Measurements from ENCODE around the gene GABRQ. TPM values are rescaled to one million over a fixed set of nuclear protein-coding genes. Genes with fewer than 3 reads are reported as not detected.
"Not testable (repeated sequence)": the region's sequence is repeated elsewhere in the genome, so short reads cannot be mapped to it uniquely, and the experiment has no call there.

The GABRQ gene
- total and polyA plus RNA-seq, 2 donors (not counting 1 experiment from before 2014, with no cell fraction given), result not detected

DNA sequence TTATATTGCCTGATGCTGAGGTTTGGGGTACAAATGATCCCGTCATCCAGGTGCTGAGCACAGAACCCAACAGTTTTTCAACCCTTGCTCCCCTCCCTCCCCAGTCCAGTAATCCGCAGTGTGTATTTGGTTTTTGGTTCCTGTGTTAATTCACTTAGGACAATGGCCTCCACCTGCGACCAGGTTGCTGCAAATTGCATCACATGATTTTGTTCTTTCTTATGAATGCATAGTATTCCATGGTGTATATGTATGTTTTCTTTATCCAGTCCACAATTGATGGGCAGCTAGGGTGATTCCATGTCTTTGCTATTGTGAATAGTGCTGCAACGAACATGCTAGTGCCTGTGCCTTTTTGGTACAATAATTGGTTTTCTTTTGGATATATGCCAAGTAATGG lies 25.4 kb downstream of the GABRQ start:
- H3K9ac ChIP-seq (ENCODE audit: insufficient read depth, low read length), result no peak overlapping the region
- DNase-seq (ENCODE audit: low read depth in 2 of 2), result no peak
- no peaks in the 10 kb centered on the region for H3K36me3 ChIP-seq (ENCODE audit: control insufficient read depth, insufficient read depth, low read length)
- no peaks in the 10 kb centered on the region for H4K20me1 ChIP-seq (ENCODE audit: control insufficient read depth, extremely low read depth, insufficient read depth, low read length)
- no peaks in the 10 kb centered on the region for H3K4me1 ChIP-seq (ENCODE audit: control insufficient read depth, extremely low read depth, insufficient read depth, low read length)
- H3K9me3 ChIP-seq (ENCODE audit: control insufficient read depth, insufficient read depth, low read depth, low read length), result no peaks in the 10 kb centered on the region
- no peak overlapping the region for H3K27ac ChIP-seq (ENCODE audit: insufficient read depth, low read length)
- H3K79me2 ChIP-seq (ENCODE audit: control insufficient read depth, insufficient read depth, low read length), result no peaks in the 10 kb centered on the region
- no peak overlapping the region for H2AFZ ChIP-seq (ENCODE audit: low read length)
- H3K27me3 ChIP-seq (ENCODE audit: control insufficient read depth, insufficient read depth, low read length), result no peaks in the 10 kb centered on the region
- no peak overlapping the region for H3K4me3 ChIP-seq (replicated peaks in 1 of 4; ENCODE audit: control extremely low read depth in 1 of 4, insufficient read depth in 1 of 4, low read depth in 3 of 4, low read length in 4 of 4)
- H3K4me2 ChIP-seq (ENCODE audit: extremely low read depth, insufficient read depth, low read length), result no peak overlapping the region
- TF ChIP-seq, protein P1, sequence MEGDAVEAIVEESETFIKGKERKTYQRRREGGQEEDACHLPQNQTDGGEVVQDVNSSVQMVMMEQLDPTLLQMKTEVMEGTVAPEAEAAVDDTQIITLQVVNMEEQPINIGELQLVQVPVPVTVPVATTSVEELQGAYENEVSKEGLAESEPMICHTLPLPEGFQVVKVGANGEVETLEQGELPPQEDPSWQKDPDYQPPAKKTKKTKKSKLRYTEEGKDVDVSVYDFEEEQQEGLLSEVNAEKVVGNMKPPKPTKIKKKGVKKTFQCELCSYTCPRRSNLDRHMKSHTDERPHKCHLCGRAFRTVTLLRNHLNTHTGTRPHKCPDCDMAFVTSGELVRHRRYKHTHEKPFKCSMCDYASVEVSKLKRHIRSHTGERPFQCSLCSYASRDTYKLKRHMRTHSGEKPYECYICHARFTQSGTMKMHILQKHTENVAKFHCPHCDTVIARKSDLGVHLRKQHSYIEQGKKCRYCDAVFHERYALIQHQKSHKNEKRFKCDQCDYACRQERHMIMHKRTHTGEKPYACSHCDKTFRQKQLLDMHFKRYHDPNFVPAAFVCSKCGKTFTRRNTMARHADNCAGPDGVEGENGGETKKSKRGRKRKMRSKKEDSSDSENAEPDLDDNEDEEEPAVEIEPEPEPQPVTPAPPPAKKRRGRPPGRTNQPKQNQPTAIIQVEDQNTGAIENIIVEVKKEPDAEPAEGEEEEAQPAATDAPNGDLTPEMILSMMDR (conservative IDR thresholded peaks at IDR 0.05 in 1 of 2, IDR thresholded peaks at IDR 0.05 in 1 of 2; ENCODE audit: low read depth in 1 of 2, low read length in 2 of 2), result no peak
- TF ChIP-seq EZH2 (IDR thresholded peaks at IDR 0.05; ENCODE audit: low read length, missing control alignments), result no peak

- Histone ChIP-seq H4K20me1 (ENCODE audit: control insufficient read depth, extremely low read depth, insufficient read depth, low read length) (no peaks in the 10 kb centered on the region), H3K36me3 (ENCODE audit: control insufficient read depth, insufficient read depth, low read length) (no peaks in the 10 kb centered on the region), H3K4me1 (ENCODE audit: control insufficient read depth, extremely low read depth, insufficient read depth, low read length) (no peaks in the 10 kb centered on the region), H2AFZ (ENCODE audit: low read length) (no peak overlapping the region), H3K79me2 (ENCODE audit: control insufficient read depth, insufficient read depth, low read length) (no peaks in the 10 kb centered on the region), H3K9me3 (ENCODE audit: control insufficient read depth, insufficient read depth, low read depth, low read length) (no peaks in the 10 kb centered on the region), H3K4me3 (replicated peaks in 1 of 4; ENCODE audit: control extremely low read depth in 1 of 4, insufficient read depth in 1 of 4, low read depth in 3 of 4, low read length in 4 of 4) (no peak overlapping the region), H3K4me2 (ENCODE audit: extremely low read depth, insufficient read depth, low read length) (no peak overlapping the region), H3K9ac (ENCODE audit: insufficient read depth, low read length) (no peak overlapping the region), H3K27ac (ENCODE audit: insufficient read depth, low read length) (no peak overlapping the region), H3K27me3 (ENCODE audit: control insufficient read depth, insufficient read depth, low read length) (no peaks in the 10 kb centered on the region)
- no peak for TF ChIP-seq EZH2 (IDR thresholded peaks at IDR 0.05; ENCODE audit: low read length, missing control alignments)
- TF ChIP-seq, protein P1 (conservative IDR thresholded peaks at IDR 0.05 in 1 of 2, IDR thresholded peaks at IDR 0.05 in 1 of 2; ENCODE audit: low read depth in 1 of 2, low read length in 2 of 2), result no peak
- DNase-seq (ENCODE audit: low read depth in 2 of 2), result no peak
Observed at GRCh38 chrX:152674135-152674534, 36.4 kb downstream of the GABRQ start.

- not testable (repeated sequence) for H3K4me2 ChIP-seq (ENCODE audit: extremely low read depth, insufficient read depth, low read length); H2AFZ ChIP-seq (ENCODE audit: low read length)
Observed at GRCh38 chrX:152674652-152675051, 37.0 kb downstream of the GABRQ start.

GRCh38 chrX:152681012-152681411 lies 43.3 kb downstream of the GABRQ start:
- H3K27me3 ChIP-seq (ENCODE audit: control insufficient read depth, insufficient read depth, low read length); H3K36me3 ChIP-seq (ENCODE audit: control insufficient read depth, insufficient read depth, low read length); H3K27ac ChIP-seq (ENCODE audit: insufficient read depth, low read length): not testable (repeated sequence)

More at GRCh38 chrX:152674652-152675051, 37.0 kb downstream of the GABRQ start:
- not testable (repeated sequence) for H3K9me3 ChIP-seq (ENCODE audit: control insufficient read depth, insufficient read depth, low read depth, low read length); H3K36me3 ChIP-seq (ENCODE audit: control insufficient read depth, insufficient read depth, low read length); H3K27ac ChIP-seq (ENCODE audit: insufficient read depth, low read length); H3K27me3 ChIP-seq (ENCODE audit: control insufficient read depth, insufficient read depth, low read length); H4K20me1 ChIP-seq (ENCODE audit: control insufficient read depth, extremely low read depth, insufficient read depth, low read length); DNase-seq (ENCODE audit: low read depth in 2 of 2); H3K9ac ChIP-seq (ENCODE audit: insufficient read depth, low read length); H3K4me3 ChIP-seq (replicated peaks in 1 of 4; ENCODE audit: control extremely low read depth in 1 of 4, insufficient read depth in 1 of 4, low read depth in 3 of 4, low read length in 4 of 4); H3K79me2 ChIP-seq (ENCODE audit: control insufficient read depth, insufficient read depth, low read length); H3K4me1 ChIP-seq (ENCODE audit: control insufficient read depth, extremely low read depth, insufficient read depth, low read length)

GRCh38 chrX:152697952-152698931 lies 60.5 kb downstream of the GABRQ start, which contains the start of gene MAGEA3:
Gene MAGEA3, plus strand, starts transcription at chrX:152698794. Its CDS starts 2,039 bp downstream, at chrX:152700833.
- H3K4me1 ChIP-seq (ENCODE audit: control insufficient read depth, extremely low read depth, insufficient read depth, low read length); H4K20me1 ChIP-seq (ENCODE audit: control insufficient read depth, extremely low read depth, insufficient read depth, low read length); DNase-seq (ENCODE audit: low read depth in 2 of 2); H3K4me2 ChIP-seq (ENCODE audit: extremely low read depth, insufficient read depth, low read length); H2AFZ ChIP-seq (ENCODE audit: low read length); H3K4me3 ChIP-seq (replicated peaks in 1 of 4; ENCODE audit: control extremely low read depth in 1 of 4, insufficient read depth in 1 of 4, low read depth in 3 of 4, low read length in 4 of 4); H3K27me3 ChIP-seq (ENCODE audit: control insufficient read depth, insufficient read depth, low read length); H3K79me2 ChIP-seq (ENCODE audit: control insufficient read depth, insufficient read depth, low read length); H3K36me3 ChIP-seq (ENCODE audit: control insufficient read depth, insufficient read depth, low read length); H3K27ac ChIP-seq (ENCODE audit: insufficient read depth, low read length); H3K9ac ChIP-seq (ENCODE audit: insufficient read depth, low read length); H3K9me3 ChIP-seq (ENCODE audit: control insufficient read depth, insufficient read depth, low read depth, low read length): not testable (repeated sequence)

More at GRCh38 chrX:152681012-152681411, 43.3 kb downstream of the GABRQ start:
- not testable (repeated sequence) for H4K20me1 ChIP-seq (ENCODE audit: control insufficient read depth, extremely low read depth, insufficient read depth, low read length); H3K9me3 ChIP-seq (ENCODE audit: control insufficient read depth, insufficient read depth, low read depth, low read length); H3K4me3 ChIP-seq (replicated peaks in 1 of 4; ENCODE audit: control extremely low read depth in 1 of 4, insufficient read depth in 1 of 4, low read depth in 3 of 4, low read length in 4 of 4); H2AFZ ChIP-seq (ENCODE audit: low read length); DNase-seq (ENCODE audit: low read depth in 2 of 2); H3K9ac ChIP-seq (ENCODE audit: insufficient read depth, low read length); H3K4me1 ChIP-seq (ENCODE audit: control insufficient read depth, extremely low read depth, insufficient read depth, low read length); H3K79me2 ChIP-seq (ENCODE audit: control insufficient read depth, insufficient read depth, low read length); H3K4me2 ChIP-seq (ENCODE audit: extremely low read depth, insufficient read depth, low read length)

Measured in fibroblast of lung (primary cell).